HG03025 (cell line): ENCODE measurements around the gene EPG5.

ENCODE experiments used
- ATAC-seq: cut with Tn5 transposase; IDR thresholded peaks from one replicate; pipeline ENCODE4 v1.9.1; 2021; ENCODE audit warnings: mild to moderate bottlenecking, moderate library complexity; ENCODE audit not compliant: unreplicated experiment, low FRiP score

EPG5 gene

DNA sequence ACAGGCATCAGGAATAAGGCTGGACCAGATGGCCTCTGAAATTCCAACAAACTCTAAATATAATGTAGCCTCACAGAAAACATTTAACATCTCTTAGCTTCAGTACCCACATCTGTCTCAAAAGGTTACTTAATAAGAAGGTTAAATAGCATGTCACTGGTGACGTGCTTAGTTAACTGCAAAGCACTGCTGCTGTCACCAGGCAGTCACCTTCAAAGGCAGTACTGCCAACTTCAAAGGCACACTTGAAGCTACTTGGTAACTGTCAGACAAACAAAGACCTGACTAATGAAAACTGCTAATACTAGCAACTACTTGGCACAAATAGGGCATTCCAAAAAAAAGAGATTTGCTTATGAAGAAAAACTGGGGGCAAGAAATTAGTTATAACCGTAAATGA is 36.2 kb downstream of the EPG5 start:
- ATAC-seq: no peak

DNA sequence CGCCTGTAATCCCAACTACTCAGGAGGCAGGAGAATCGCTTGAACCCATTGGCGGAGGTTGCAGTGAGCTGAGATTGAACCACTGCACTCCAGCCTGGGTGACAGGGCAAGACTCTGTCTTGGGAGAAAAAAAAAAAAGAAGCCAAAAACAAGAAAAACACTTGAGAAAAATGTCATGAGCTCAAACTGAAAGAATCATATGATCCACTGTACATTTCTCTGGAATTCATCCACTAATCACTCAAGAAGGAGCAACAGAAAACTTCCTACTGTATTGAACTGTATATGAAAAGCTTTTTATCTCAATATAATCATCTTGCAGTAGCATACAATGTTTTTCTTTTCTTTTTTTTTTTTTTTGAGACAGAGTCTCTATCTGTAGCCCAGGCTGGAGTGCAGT is 40.4 kb downstream of the EPG5 start:
- ATAC-seq: no peak

DNA sequence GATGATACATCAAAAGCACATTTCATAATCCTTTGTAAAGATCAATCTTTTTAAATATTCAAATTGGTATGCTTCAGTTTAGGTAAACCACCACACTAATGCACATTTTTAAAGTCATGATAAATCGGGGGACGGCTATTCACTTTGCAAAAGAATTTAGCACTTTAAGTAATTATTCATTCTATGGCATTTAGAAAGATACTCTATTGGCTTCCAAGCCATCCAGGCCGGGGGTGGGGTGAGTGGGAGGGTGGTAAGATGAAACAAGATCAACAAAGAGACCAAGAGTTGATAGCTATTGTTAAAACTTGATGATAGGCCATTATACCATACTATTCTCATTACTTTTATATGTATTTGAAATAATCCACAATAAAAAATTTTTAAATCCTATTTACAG is 41.0 kb downstream of the EPG5 start:
- ATAC-seq: no peak

DNA sequence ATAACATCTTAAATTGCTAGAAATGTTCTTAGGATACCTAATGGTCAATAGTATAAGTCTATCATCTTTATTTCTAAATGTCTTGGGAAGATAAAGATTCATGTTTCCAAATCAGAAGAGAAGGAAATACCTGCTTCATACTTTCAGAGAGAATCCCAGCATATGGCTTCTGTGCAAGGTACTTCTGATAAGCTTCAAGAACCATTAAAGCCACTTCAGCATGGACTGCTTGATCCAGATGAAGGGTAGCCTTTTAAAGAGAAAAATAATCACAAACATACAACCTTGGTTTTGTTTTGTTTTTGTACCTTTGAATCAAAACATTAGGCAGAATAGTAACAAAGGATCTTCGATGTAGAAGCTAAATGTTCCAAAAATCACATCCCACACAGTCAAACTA is 44.0 kb downstream of the EPG5 start:
- no peak for ATAC-seq

DNA sequence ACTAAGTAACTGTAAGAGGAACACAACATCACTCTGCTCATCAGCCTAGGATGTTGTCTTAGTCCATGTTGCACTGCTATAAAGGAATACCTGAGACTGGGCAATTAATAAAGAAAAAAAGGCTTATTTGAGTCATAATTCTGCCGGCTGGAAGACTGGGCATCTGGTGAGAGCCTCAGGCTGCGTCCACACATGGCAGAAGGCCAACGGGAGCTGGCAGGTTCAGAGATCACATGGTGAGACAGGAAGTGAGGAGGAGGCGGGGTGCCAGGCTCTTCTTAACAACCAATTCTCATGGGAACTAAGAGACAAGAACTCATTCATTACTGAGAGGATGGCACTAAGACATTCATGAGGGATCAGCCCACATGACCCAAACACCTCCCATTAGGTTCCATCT is 46.8 kb downstream of the EPG5 start:
- ATAC-seq: no peak

DNA sequence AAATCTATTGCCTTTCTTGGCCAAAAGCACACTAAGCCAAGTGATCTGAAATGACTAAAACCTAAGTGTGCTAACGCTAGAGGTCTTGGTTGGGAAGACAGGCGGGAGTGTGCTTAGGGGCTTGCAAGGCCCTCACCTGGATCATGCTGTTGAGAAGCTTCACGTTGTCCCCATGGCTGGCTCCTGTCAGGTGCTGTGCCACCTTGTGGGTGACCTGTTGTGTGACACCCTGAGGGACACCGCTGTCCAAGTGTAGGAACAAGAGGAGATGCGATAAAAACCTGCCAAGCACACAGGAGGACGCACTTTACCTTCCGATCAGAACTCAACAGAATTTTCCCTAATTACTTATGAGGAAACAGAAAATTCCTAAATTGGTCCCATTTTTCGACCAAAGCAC is 50.8 kb downstream of the EPG5 start:
- ATAC-seq: no peak

DNA sequence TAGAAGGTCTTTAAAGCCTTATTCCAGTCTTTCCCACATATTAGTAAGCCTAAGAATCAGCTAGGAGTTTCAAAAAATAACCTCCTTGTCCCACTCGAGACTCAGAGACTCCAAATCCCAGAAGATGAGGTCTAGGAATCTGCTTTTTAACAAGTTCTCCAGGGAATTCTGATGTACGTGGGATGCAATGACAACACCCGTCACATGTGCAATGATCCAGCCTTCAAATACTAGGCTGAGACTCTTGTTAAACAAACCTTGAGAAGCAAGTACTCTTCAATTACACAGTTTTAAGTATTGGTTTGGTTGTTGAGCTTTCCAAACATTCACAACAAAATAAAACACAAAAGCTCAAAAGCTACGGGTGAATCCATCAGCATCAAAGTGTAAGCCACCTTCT is 53.9 kb downstream of the EPG5 start:
- ATAC-seq: no peak

DNA sequence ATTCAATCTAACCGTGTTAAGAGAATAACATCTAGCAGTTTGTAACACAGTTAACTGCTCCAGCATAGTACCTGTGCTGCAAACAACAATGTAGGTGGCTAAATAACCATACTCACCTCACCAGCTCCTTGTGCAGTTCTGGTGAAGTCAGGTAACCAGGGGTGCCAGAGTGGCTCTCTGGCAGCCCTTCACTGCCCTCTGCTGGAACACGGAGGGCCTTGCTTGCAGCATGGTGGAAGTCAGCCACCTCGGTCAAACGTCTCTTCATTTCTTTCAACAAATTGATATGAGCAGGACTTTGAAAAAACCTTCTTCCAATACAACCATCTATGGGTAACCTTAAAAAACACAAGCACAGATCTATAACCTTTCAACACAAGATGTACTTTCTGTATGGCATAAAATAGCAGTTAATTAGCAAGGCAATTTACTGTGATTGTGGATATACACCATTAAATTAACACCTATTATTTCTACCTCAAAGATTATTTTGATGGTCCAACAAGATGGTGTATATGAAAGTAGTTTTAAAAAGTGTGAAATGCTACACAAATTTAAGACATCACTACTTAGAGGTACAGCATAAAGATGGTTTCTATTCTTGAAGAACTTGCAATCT is 56.6 kb downstream of the EPG5 start:
- ATAC-seq: peak; percentile 53

DNA sequence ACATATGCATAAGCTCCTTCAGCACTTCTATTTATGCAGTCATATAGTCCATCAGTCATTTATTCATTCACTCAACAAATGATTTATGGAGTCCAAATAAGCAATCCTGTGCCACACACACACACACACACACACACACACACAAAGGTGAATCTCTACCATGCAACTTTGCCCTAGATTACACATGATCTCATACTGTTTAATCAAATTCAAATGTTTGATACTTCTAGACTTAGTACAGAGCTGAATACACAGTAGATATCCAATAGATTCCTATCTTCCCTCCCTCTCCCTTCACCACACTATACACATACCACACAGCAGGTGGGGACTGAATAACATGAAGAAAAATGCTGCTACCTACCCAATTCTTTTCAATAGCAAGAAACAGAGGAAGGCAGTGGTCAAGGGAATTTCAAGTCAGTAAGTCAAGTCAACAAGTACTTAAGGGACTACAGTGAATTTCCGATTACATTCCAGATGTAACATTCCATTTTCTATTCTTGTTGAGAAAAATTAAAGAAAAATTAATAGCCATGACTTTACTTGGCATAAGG is 65.4 kb downstream of the EPG5 start:
- ATAC-seq: no peak

DNA sequence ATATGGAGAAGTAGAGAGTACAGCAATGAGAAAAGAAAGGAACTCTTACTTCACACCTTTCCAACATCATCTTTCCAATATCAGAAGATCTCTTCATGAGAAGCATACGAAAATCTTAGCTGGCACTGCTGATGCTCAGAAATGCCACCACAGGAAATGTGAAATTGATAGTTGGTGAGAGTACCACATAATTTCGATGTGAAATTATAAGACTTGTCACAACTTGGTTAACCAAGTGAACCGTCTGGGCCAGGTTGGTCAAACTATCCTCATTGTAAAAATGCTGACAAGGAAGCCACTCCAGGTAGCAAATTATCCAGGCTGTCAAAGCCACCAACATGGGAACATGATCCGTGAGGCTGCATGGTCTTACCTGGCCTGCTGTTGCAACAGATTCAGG is 66.5 kb downstream of the EPG5 start:
- no peak for ATAC-seq

DNA sequence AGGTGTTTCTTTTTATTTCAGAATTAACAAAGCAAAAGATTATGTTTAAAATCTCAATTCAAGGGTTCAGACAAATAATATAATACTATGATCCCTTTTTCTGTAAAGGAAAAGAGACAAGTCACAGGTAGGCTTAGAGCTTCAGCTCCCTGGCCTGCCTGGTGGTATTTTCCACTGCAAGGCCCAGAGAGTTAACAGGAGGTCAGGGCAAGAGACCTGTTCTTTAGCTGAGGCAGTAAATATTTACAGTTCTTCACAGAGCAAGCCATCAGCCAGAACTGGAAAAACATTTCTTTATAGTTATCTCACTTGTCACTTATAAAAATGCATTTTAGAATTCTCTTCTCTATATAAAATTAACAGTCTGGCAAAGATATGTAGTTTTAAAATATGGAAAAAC is 70.1 kb downstream of the EPG5 start:
- no peak for ATAC-seq

DNA sequence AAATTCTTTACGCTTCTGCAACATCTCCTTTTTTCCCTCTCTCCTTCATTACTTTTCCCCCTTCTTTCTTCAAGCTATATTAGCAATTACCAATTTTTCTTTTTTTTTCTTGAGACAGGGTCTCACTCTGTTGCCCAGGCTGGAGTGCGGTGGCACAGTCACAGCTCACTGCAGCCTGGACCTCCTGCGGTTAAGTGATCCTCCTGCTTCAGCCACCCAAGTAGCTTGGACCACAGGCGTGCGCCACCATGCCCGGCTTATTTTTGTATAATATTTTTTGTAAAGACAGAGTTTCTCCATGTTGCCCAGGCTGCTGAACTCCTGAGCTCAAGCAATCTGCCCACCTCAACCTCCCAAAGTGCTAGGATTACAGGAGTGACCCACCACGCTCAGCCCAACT is 70.7 kb downstream of the EPG5 start:
- no peak for ATAC-seq

DNA sequence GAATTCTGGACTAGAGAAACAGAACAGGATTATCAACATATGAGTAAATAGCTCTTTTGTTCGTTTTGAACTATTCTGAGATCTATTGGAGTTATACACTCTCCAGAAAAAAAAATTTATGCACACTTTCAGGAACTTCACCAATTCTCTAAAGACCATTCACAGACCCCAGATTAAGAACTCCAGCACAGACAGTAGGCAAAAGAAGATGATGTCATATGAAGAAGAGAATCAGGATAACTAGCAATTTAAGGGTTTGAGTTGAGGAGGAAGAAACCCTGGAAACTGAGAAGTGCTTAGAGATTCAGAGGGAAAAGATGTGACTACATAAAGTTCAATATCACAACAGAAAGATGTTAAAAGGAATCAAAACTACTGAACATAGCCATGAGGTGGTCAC is 71.8 kb downstream of the EPG5 start:
- ATAC-seq: no peak

DNA sequence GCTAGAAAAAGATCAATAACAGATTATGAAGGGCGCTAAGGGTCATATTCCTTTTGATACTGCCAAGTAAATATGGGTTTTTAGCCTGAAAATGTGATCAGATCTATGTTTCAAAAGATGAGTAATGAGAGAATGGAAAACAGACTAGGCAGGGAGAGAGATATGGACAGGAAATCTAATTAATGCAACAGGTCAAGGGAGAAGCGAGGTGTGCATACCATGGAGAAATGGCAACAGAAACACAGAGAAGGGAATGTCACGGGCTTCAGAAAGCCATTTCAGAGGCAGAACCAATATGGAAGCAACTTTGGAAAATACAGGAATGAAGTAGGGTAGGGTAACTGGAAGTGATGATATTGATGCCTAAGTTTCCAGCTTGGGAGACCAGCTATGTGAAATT is 72.3 kb downstream of the EPG5 start:
- no peak for ATAC-seq

DNA sequence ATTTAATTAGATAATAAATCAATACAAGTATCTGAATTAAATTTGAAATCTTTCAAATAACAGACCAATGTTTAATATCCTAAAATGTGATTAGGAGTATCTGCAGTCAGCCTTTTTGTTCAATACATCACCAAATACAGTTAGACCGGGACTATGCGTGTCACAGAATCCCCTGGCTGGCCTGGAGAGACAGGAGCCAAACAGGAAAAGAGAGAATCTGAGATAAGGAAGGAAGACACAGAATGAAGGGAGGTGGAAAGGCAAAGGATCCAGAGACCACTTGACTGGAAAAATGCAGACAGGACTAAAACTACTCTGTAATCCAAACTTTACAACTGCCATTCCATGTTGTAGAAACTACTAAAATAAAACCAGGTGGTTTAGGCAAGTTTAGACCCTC is 75.3 kb downstream of the EPG5 start:
- ATAC-seq: no peak

DNA sequence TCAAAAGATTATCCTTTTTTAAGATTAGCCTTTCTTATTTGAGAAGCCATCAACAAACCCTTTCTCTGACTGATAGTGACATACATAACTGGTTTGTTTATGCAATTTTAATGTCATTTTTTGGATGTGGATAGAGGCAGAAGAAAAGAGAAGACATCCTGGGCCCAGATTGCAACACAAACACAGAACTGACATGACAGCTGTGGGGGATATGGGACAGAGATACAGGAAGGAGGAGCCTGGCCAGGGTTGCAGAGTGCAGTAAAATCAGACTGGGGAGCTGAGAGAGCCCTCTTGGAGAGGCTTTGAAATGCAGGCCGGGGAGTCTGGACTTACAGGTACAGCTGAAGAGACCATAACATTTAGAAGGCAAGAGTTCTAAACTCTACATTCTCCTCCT is 76.5 kb downstream of the EPG5 start:
- no peak for ATAC-seq

DNA sequence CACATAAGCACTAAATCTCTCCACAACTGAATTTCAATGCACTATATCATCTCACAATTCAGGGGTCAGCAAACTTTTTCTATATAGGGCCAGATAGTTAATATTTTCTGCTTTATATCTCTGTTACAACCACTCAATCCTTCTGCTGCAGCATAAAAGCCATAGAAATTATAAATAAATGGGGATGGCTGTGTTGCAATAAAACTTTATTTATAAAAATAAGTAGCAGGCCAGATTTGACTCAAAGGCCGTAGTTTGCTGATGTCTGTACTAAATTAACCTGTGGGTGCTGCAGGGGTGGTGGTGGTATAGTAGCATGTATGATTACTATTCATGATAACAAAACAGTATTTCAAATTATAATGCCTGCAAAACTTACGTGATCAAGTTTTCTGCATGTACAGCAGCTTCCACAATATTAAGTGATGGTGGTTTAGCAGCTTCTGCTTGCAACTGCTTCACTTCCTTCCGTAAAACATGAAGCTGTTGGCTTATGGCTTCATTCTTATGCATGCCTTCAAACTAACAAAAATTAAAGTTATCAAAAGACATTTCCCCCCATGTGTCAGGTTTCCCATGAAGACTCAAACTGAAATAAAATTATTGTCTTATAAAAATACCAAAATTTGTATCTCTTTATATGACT is 77.6 kb downstream of the EPG5 start:
- ATAC-seq: no peak

DNA sequence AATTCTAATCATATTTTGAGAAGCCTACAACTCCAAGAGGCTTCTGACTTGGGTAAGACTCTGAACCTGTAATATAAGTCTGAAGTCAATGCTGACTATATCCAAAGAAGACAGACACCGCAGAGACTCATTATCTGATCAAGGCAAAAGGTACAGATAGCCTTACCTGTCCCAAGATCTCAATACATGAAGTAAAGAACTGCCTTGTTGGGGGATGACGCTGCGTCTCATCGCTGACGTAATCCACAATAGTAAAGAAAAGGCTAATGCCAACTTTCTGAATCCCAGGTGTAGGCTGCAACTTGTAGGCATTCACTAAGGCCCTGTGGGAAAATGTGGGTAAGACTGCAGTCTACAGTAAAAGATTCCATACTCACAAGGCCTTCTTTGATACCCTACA is 79.5 kb downstream of the EPG5 start:
- no peak for ATAC-seq

DNA sequence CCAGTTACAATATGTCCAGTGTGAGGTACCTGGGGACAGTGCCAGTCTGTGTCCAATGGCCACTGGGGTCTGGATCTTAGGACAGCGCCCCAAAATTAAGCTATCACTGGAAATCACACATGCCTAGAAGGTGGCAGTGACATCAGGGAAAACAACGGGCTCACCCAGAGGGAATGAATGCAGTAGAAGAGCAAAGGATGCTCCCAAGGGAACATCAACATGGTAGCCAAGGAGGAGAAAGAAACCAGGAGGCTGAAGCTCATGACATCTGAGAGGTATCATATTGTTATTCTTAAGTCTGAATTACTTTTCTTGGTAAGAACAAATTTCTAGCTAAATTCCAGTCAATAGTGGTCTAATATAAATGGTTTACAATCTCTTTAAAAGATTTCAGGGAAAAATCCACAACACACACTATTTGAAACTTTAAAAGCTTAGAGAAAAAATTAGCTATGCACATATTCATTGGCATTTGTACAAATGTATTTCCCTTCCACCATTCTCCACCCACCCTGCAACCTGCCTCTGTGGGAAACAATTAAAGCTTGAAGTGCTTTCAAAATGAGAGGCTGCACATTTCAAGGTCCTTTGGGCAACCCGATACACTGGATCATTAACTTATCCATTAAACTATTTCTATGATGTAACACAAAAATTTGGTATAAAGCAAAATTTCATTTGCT is 86.1 kb downstream of the EPG5 start:
- no peak for ATAC-seq

DNA sequence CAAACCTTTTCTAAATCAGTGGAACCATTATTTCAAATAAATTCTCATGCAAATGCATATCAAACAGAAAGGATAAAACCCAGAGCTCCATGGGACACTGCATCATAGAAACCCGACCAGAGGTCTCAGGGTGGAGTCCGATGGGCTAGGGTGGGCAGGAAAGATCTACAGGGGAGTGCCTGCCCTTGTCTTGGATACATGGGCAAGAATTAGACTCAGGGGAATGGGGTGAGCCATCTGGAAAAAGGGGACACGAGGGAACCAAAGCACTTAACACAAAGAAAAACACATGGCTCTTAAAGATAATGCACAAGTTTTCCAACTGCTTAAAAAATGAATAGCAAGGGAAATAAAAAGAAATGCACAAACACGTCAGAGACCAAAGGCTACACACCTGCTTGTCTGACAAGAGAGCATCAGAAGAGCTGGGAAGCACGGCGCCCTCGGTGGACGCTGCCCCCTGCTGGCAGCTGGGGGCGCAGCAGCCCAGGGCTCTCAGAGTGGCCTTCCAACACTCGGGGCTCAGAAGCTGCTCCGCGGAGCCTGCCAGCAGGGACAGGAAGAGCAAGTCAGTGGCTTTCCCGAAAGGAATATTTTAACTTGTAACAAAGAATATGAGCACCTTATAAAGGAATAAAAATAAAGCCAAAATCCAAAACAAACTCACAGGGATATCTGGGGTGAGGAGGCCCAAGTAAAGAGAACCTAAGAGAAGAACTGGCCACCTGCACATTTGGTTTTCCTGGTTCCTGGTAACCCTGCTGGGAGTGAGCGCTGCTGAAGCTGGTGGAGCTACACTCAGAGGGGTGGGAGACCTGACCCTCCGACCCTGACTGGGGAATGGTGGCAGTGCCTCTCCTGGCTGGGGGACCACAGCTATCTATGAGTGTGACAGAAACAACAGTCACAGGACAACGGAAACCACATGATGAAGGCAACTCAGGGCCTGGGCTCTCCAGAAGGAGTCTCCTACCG is 87.2 kb downstream of the EPG5 start:
- peak; percentile 66 for ATAC-seq

DNA sequence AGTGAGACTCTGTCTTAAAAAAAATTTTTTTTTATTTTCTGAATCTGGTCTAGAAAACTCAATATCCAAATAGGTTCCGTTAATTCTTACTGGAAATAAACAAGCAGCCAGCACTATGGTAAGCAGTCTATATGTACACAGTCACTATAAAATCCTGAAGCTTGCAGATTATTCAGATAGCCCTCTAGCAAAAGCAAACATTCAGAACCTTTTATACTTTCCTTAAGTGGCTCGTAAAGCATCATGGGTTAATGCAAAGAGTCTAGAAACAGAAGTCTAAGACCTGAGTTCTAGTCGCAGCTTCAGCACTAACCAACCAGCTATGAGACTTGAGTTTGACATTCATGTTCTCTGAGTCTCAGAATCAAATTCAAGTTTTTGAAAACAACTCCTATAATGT is 89.7 kb downstream of the EPG5 start:
- ATAC-seq: no peak
